ENCODE measurements around the gene PRMT1.

Gene PRMT1

DNA sequence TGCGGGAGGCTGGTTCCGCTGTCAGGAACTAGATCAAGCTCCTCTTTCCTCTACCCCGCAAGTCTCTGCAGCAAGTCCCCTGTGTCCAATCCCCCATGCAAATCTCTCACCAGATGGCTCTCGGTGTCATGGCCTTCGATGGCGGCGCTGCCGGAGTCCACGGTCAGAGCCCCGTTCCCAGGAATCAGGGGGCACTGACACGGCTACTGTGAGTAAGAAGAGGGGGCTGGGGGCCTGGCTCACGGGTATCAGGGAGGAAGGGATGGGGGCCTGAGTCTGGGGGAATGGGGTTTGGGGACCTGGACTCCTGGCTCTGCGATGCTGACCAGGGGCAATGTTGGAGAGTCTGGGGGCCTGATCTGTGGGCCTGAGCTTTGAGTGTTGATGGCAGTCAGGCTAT is 31.1 kb upstream of the PRMT1 start:
- intact Hi-C loops (cut with DNase I) = no loop called here
- no peak for DNase-seq

- no peak for DNase-seq
- intact Hi-C loops (cut with DNase I) = no loop called here
Observed at GRCh38 chr19:49646586-49646985, 30.5 kb upstream of the PRMT1 start.

GRCh38 chr19:49651029-49651819 is 25.8 kb upstream of the PRMT1 start:
- no peak for DNase-seq
- intact Hi-C loops (cut with DNase I) = no loop called here

DNA sequence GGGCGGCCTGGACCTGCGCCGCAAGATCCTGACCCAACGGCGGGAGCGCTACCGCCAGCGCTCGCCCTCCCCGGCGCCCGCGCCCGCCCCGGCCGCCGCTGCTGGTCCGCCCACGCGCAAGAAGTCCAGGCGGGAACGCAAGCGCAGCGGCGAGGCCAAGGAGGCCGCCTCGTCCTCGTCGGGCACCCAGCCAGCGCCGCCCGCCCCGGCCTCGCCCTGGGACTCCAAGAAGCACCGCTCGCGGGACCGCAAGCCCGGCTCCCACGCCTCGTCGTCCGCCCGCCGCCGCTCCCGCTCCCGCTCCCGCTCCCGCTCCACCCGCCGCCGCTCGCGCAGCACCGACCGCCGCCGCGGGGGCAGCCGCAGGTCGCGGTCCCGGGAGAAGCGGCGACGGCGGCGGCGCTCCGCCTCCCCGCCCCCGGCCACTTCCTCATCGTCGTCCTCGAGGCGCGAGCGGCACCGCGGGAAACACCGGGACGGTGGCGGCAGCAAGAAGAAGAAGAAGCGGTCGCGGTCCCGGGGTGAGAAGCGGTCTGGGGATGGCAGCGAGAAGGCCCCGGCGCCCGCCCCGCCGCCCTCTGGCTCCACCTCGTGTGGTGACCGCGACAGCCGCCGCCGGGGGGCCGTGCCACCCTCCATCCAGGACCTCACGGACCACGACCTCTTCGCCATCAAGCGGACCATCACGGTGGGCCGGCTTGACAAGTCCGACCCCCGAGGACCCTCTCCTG is 25.1 kb upstream of the PRMT1 start:
- no peak for DNase-seq

GRCh38 chr19:49652551-49653465 is 24.3 kb upstream of the PRMT1 start:
- intact Hi-C loops (cut with DNase I) = no loop called here
- DNase-seq = no peak

More for the DNA sequence above, 25.1 kb upstream of the PRMT1 start:
- intact Hi-C loops (cut with DNase I) = no loop called here

DNA sequence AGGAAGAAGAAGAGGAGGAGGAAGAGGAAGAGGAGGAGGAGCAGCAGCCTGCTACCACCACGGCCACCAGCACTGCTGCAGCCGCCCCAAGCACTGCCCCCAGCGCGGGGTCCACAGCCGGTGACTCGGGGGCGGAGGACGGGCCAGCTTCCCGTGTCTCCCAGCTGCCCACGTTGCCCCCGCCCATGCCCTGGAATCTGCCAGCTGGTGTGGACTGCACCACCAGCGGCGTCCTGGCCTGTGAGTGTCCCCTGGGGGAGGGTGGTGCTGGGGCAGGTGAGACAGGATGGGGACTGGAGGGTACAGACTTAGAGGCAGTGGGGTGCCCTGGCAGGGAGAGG is 23.6 kb upstream of the PRMT1 start:
- intact Hi-C loops (cut with DNase I) = no loop called here
- no peak for DNase-seq

DNA sequence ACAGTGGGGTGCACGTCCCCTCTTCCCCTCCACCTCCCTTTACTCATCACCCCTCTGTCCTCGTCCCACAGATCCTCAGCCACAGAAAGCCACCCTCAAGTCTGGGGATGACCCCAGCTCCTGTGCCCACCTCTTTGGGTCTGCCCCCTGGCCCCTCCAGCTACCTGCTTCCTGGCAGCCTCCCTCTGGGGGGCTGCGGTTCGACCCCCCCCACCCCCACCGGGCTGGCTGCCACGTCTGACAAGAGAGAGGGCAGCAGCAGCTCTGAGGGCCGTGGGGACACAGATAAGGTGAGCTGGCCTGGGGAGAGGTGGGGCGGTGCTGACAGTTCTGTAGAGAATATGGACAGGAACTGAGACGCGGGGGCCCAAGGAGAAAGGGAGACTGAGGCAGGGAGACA is 22.5 kb upstream of the PRMT1 start:
- DNase-seq = no peak
- intact Hi-C loops (cut with DNase I) = no loop called here

- DNase-seq = no peak
- intact Hi-C loops (cut with DNase I) = no loop called here
Observed at GRCh38 chr19:49655570-49656455, 21.3 kb upstream of the PRMT1 start.

DNA sequence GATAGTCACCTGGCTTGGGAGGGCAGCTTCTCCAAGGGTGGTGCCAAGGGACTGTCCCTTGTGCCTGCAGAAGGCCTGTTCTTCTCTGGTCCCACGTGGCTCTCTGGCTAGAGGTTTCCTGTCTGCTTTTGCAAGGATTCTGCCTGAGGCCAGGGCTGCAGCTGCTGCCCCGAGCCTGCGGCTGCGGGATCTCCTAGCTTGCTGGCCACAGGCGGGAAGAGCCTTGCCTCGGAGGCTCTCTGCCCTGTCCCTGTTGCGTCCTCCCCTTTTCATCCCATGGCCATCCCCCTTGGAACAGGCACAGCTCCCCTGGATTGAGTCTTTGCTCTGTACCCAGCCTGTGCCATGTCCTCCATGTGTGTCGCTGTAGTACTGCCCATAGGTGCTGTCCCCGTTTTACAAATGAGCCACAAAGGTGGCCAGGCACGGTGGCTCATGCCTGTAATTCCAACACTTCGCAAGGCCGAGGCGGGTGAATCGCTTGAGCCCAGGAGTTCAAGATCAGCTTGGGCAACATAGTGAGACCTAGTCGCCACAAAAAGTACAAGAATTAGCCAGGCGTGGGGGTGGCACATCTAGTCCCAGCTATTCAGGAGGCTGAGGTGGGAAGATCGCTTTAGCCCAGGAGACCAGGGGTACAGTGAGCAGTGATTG is 20.5 kb upstream of the PRMT1 start:
- intact Hi-C loops (cut with DNase I) = no loop called here
- no peak for DNase-seq

DNA sequence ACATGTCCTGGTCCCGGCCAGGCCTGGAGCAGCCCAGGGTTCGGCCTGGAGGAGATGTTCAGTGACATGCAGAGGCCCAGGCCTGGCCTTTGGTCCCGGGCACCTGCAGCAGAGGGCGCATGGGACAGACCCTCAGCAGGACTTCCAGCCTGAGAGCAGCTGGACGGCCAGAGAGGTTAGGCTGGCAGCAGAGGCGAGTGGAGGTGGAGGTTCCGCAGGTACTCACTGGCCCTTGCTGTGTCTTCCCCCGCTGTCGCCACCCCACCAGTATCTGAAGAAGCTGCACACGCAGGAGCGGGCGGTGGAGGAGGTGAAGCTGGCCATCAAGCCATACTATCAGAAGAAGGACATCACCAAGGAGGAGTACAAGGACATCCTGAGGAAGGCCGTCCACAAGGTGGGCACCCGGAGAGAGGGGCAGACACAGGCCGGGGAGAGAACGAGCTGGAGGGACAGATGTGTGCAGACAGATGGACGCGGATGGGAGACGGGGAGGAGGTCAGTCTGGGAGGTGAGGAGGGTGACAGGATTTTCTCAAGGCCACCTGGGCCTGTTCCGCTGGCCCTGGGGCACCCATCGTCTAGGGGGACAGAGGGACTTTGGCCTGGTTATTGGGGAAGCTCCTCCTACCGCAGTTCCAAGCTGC is 19.5 kb upstream of the PRMT1 start:
- intact Hi-C loops (cut with DNase I) = no loop called here
- no peak for DNase-seq

- intact Hi-C loops (cut with DNase I) = no loop called here
- DNase-seq = no peak
Observed at GRCh38 chr19:49658139-49658517, 18.9 kb upstream of the PRMT1 start.

GRCh38 chr19:49658566-49659442 is 18.3 kb upstream of the PRMT1 start:
- DNase-seq = no peak

DNA sequence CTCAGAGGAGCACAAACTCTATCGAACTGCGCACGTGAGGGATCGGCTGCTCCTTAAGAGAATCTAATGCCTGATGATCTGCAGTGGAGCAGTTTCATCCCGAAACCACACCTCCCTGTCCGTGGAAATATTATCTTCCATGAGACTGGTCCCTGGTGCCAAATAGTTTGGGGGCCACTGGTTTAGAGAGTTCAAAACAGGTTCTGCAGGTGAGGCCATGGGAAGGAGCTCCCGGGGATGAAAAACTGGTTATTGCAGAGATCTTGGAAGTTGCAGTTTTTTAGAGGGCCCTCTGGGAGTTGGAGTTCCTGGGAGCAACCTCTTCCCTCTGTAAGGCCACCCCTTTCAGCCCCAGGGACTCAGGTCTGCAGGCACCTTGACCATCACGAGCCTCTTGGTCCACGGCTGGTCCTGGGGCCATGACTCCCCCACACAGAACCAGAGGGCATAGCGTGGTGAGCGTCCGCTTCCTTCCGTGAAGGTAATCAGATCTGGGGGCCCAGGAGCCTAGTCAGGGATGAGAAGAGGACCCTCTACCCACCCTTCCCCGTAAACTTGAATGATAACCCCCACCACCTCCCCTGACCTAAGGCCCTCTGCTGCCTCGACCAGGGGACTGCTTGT is 16.6 kb upstream of the PRMT1 start:
- intact Hi-C loops (cut with DNase I) = loop anchor here (10.0 kb wide), 1 partner anchor 66 kb away; the partner anchor contains the start of gene PRR12

More at GRCh38 chr19:49658566-49659442, 18.3 kb upstream of the PRMT1 start:
- intact Hi-C loops (cut with DNase I) = no loop called here

DNA sequence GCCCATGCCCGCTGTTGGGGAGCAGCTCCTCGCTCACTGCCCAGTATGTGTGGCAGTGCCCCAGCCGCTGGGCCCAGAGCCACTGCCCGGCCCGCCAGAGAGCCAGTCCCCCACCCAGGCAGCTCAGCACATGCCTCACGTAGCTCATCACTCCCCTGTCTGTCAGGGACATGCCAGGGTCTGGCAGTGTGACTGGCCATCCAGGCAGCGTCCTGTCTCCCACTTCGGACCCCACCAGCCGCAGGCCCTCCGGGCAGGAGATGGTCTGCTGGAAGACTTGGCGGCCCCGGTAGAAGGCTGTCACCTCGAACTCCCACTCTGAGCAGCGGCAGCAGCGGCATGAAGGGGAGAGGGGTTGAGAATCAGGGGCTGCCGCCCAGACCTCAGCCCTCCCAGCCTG is 15.1 kb upstream of the PRMT1 start:
- intact Hi-C loops (cut with DNase I) = loop anchor here (10.0 kb wide), 1 partner anchor 67 kb away; the partner anchor contains the start of gene PRR12
- no peak for DNase-seq

More for the DNA sequence above, 16.6 kb upstream of the PRMT1 start:
- no peak for DNase-seq

DNA sequence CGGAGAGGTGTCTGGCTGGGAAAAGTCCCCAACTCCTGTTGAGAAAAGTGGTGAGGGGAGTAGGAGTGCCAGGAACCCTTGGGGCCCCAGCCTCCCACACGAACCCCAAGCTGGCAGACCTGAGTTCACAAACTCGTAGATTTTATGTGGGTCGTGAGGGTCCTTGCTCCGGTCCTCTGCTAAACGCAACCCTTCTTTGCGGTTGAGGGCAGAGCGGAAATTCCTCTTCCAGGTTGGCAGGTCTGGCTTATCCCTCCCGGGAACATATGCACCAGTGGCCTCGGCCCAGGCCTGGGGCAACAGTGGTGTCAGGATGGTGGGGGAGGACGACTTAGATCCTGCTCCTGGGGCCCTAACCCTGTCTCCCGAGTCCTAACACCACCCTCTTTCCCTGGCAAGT is 13.8 kb upstream of the PRMT1 start:
- intact Hi-C loops (cut with DNase I) = loop anchor here (10.0 kb wide), 1 partner anchor 68 kb away; the partner anchor contains the start of gene PRR12
- no peak for DNase-seq
